HepG2 (cell line): ENCODE data around the gene BTG1. TPM values are rescaled to one million over a fixed set of nuclear protein-coding genes. Genes with fewer than 3 reads are reported as not detected.

Experiments used
- ATF4 ChIP-seq, 2 experiments: fragments of 450-650 bp in 1 of 2; sonication (generic) in 1 of 2; formaldehyde crosslinking; IDR thresholded peaks; 2 replicates each; pipeline versions ENCODE4 v1.5.0 to v1.8.0; 2020 to 2022; ENCODE audit warnings: mild to moderate bottlenecking in 1 of 2, missing genetic modification reagents in 1 of 2
- CREM ChIP-seq, 2 experiments: sonication (generic) in 1 of 2; formaldehyde crosslinking in 1 of 2; IDR thresholded peaks; 2 replicates each; pipeline versions ENCODE4 v1.4.0 to v1.6.1; 2016 to 2020; ENCODE audit warnings: antibody characterized with exemption in 1 of 2, mild to moderate bottlenecking in 1 of 2, missing genetic modification reagents in 1 of 2
- DR1 ChIP-seq: sonication (generic); formaldehyde crosslinking; IDR thresholded peaks from 2 replicates; pipeline ENCODE4 v1.8.0; 2021; ENCODE audit warnings: mild to moderate bottlenecking, missing genetic modification reagents, inconsistent platforms
- HDAC2 ChIP-seq: sonication (generic); formaldehyde crosslinking; IDR thresholded peaks from 2 replicates; pipeline ENCODE4 v1.4.0; 2020; ENCODE audit warnings: missing genetic modification reagents
- POGZ ChIP-seq: sonication (generic); formaldehyde crosslinking; IDR thresholded peaks from 2 replicates; pipeline ENCODE4 v1.4.0; 2020; ENCODE audit warnings: mild to moderate bottlenecking, missing genetic modification reagents
- RFX5 ChIP-seq: IDR thresholded peaks from 2 replicates; pipeline ENCODE4 v1.6.1; 2011; ENCODE audit warnings: low read depth, low read length, improper control_type of control experiment
- SALL1 ChIP-seq: sonication (generic); formaldehyde crosslinking; IDR thresholded peaks from 2 replicates; pipeline ENCODE4 v1.8.0; 2022; ENCODE audit warnings: mild to moderate bottlenecking, missing genetic modification reagents
- SIN3A ChIP-seq: IDR thresholded peaks from 2 replicates; pipeline ENCODE4 v1.6.1; 2011; ENCODE audit warnings: low read depth, mild to moderate bottlenecking, control low read depth, low read length, borderline replicate concordance
- SP4 ChIP-seq: sonication (generic); formaldehyde crosslinking; IDR thresholded peaks from 2 replicates; pipeline ENCODE4 v1.8.1; 2023; ENCODE audit warnings: mild to moderate bottlenecking, missing genetic modification reagents
- TFAP4 ChIP-seq: sonication (generic); IDR thresholded peaks from 2 replicates; pipeline ENCODE4 v1.6.1; 2016; ENCODE audit warnings: low read depth, borderline replicate concordance
- YEATS2 ChIP-seq: sonication (generic); formaldehyde crosslinking; IDR thresholded peaks from 2 replicates; pipeline ENCODE4 v1.4.0; 2020; ENCODE audit warnings: missing genetic modification reagents, borderline replicate concordance
- ZMYM4 ChIP-seq: sonication (generic); formaldehyde crosslinking; IDR thresholded peaks from 2 replicates; pipeline ENCODE4 v1.8.1; 2023; ENCODE audit warnings: mild to moderate bottlenecking, missing genetic modification reagents
- ZNF501 ChIP-seq: sonication (generic); formaldehyde crosslinking; IDR thresholded peaks from 2 replicates; pipeline ENCODE4 v1.5.1; 2020; ENCODE audit warnings: mild to moderate bottlenecking, moderate library complexity, missing genetic modification reagents
- ZNF570 ChIP-seq: sonication (generic); formaldehyde crosslinking; IDR thresholded peaks from 2 replicates; pipeline ENCODE4 v1.4.0; 2020; ENCODE audit warnings: mild to moderate bottlenecking, missing genetic modification reagents, borderline replicate concordance
- ZNF780A ChIP-seq: sonication (generic); formaldehyde crosslinking; IDR thresholded peaks from 2 replicates; pipeline ENCODE4 v1.8.0; 2022; ENCODE audit warnings: mild to moderate bottlenecking, missing genetic modification reagents, moderate library complexity
- ZNF788 ChIP-seq: sonication (generic); formaldehyde crosslinking; IDR thresholded peaks from 2 replicates; pipeline ENCODE4 v1.5.0; 2020; ENCODE audit warnings: mild to moderate bottlenecking, missing genetic modification reagents, borderline replicate concordance
- polyA plus RNA-seq, 8 experiments: library from polyadenylated mRNA; depleted of rRNA in 3 of 8; stranded (reverse) in 7 of 8; unstranded in 1 of 8; fragments of >200 nt; fragmentation: Illumina TruSeq in 4 of 8; extraction: Trizol in 4 of 8; gene quantifications; 2 replicates each; pipeline versions ENCODE4 v1.2.1 to v1.2.3, GENCODE V29; 2011 to 2016; ENCODE audit warnings: low read depth in 4 of 8, missing spikeins in 1 of 8, mixed read lengths in 1 of 8; ENCODE audit not compliant: insufficient read depth in 1 of 8
- total RNA-seq, 5 experiments: library from RNA; depleted of rRNA; stranded (reverse); fragments of >200 nt; fragmentation: Illumina TruSeq; extraction: Trizol; gene quantifications; 2 replicates each; pipeline ENCODE4 v1.2.3, GENCODE V29; 2016; ENCODE audit warnings: low read depth in 1 of 5
- TF ChIP-seq, protein P1 (sequence below): sonication (generic); formaldehyde crosslinking; IDR thresholded peaks from 2 replicates; pipeline ENCODE4 v1.4.0; 2020; ENCODE audit warnings: missing genetic modification reagents, borderline replicate concordance
- TF ChIP-seq, protein P2 (sequence below): sonication (generic); formaldehyde crosslinking; IDR thresholded peaks from 2 replicates; pipeline ENCODE4 v1.5.1; 2020; ENCODE audit warnings: missing genetic modification reagents, mild to moderate bottlenecking, borderline replicate concordance
- TF ChIP-seq, protein P3 (sequence below): sonication (generic); formaldehyde crosslinking; IDR thresholded peaks from 2 replicates; pipeline ENCODE4 v1.8.1; 2023; ENCODE audit warnings: mild to moderate bottlenecking, missing genetic modification reagents

The BTG1 gene
- total and polyA plus RNA-seq, 2 of the 13 experiments (the other 11 are each of a cell fraction or from before 2014, with no cell fraction given), result 7.5 to 16.7 TPM

GRCh38 chr12:92143686-92144630, 1.7 kb downstream of the BTG1 start (continued):
- TF ChIP-seq CREM (IDR thresholded peaks at IDR 0.05) (0 out of 2 replicates have a peak, but pooled peaks have one; percentile 31), CREM (CRISPR knock-in tag; IDR thresholded peaks at IDR 0.05) (no peak), ZNF501 (0 out of 2 replicates have a peak, but pooled peaks have one; percentile 36), TFAP4 (peak; percentile 88), RFX5 (peak; percentile 35; the same call in 1 of the 2 replicates), SIN3A (peak; percentile 42; the same call in 1 of the 2 replicates), ZNF780A (CRISPR knock-in tag) (0 out of 2 replicates have a peak, but pooled peaks have one; percentile 12), ZNF788 (CRISPR knock-in tag) (peak; percentile 41; the same call in 1 of the 2 replicates), SP4 (CRISPR knock-in tag) (no peak), DR1 (no peak), YEATS2 (CRISPR knock-in tag) (peak; percentile 14; the same call in 1 of the 2 replicates), ATF4 (CRISPR knock-in tag; IDR thresholded peaks at IDR 0.05) (no peak; a peak in 1 of 4 replicates), ZNF570 (no peak), SALL1 (CRISPR knock-in tag) (peak; percentile 23; the same call in 1 of the 2 replicates), POGZ (peak; percentile 46; the same call in 1 of the 2 replicates), ZMYM4 (CRISPR knock-in tag) (peak; percentile 77), HDAC2 (CRISPR knock-in tag) (0 out of 2 replicates have a peak, but pooled peaks have one; percentile 6)
- TF ChIP-seq, protein P1, sequence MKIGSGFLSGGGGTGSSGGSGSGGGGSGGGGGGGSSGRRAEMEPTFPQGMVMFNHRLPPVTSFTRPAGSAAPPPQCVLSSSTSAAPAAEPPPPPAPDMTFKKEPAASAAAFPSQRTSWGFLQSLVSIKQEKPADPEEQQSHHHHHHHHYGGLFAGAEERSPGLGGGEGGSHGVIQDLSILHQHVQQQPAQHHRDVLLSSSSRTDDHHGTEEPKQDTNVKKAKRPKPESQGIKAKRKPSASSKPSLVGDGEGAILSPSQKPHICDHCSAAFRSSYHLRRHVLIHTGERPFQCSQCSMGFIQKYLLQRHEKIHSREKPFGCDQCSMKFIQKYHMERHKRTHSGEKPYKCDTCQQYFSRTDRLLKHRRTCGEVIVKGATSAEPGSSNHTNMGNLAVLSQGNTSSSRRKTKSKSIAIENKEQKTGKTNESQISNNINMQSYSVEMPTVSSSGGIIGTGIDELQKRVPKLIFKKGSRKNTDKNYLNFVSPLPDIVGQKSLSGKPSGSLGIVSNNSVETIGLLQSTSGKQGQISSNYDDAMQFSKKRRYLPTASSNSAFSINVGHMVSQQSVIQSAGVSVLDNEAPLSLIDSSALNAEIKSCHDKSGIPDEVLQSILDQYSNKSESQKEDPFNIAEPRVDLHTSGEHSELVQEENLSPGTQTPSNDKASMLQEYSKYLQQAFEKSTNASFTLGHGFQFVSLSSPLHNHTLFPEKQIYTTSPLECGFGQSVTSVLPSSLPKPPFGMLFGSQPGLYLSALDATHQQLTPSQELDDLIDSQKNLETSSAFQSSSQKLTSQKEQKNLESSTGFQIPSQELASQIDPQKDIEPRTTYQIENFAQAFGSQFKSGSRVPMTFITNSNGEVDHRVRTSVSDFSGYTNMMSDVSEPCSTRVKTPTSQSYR (CRISPR knock-in tag), result no peak
- TF ChIP-seq, protein P2, sequence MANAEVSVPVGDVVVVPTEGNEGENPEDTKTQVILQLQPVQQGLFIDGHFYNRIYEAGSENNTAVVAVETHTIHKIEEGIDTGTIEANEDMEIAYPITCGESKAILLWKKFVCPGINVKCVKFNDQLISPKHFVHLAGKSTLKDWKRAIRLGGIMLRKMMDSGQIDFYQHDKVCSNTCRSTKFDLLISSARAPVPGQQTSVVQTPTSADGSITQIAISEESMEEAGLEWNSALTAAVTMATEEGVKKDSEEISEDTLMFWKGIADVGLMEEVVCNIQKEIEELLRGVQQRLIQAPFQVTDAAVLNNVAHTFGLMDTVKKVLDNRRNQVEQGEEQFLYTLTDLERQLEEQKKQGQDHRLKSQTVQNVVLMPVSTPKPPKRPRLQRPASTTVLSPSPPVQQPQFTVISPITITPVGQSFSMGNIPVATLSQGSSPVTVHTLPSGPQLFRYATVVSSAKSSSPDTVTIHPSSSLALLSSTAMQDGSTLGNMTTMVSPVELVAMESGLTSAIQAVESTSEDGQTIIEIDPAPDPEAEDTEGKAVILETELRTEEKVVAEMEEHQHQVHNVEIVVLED (CRISPR knock-in tag), result 0 out of 2 replicates have a peak, but pooled peaks have one; percentile 18
- TF ChIP-seq, protein P3, sequence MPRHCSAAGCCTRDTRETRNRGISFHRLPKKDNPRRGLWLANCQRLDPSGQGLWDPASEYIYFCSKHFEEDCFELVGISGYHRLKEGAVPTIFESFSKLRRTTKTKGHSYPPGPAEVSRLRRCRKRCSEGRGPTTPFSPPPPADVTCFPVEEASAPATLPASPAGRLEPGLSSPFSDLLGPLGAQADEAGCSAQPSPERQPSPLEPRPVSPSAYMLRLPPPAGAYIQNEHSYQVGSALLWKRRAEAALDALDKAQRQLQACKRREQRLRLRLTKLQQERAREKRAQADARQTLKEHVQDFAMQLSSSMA (CRISPR knock-in tag), result no peak
